Neuron (in vitro differentiated cells): ENCODE results near the gene RUBCNL.

Experiments
- H2AFZ ChIP-seq: one replicate; pipeline ENCODE4 v1.6.1; 2013; ENCODE audit warnings: low read depth, mild to moderate bottlenecking, inconsistent platforms, low read length, moderate library complexity
- H3K27me3 ChIP-seq: one replicate; pipeline ENCODE4 v1.6.1; 2013; ENCODE audit warnings: low read length; ENCODE audit not compliant: insufficient read depth
- H3K36me3 ChIP-seq: one replicate; pipeline ENCODE4 v1.6.1; 2013; ENCODE audit warnings: low read length; ENCODE audit not compliant: insufficient read depth
- H3K4me1 ChIP-seq: one replicate; pipeline ENCODE4 v1.6.1; 2013; ENCODE audit warnings: low read length; ENCODE audit not compliant: insufficient read depth
- H3K4me3 ChIP-seq: 2 replicates; pipeline ENCODE4 v1.5.1; 2013; ENCODE audit warnings: mild to moderate bottlenecking, low read length, moderate library complexity
- H3K9me3 ChIP-seq: one replicate; pipeline ENCODE4 v1.6.1; 2013; ENCODE audit warnings: low read length

RUBCNL gene

GRCh38 chr13:46324976-46325375 is 62.1 kb downstream of the RUBCNL start:
- no peaks in the 10 kb centered on the region for H3K9me3 ChIP-seq
- H3K36me3 ChIP-seq: no peaks in the 10 kb centered on the region
- H3K27me3 ChIP-seq: peaks cover 8% of the 10 kb centered on the region
- H3K4me1 ChIP-seq: no peaks in the 10 kb centered on the region
- H3K4me3 ChIP-seq: no peak overlapping the region
- no peak overlapping the region for H2AFZ ChIP-seq

- H3K4me1 ChIP-seq: no peaks in the 10 kb centered on the region
- no peak overlapping the region for H3K4me3 ChIP-seq
- H3K27me3 ChIP-seq: peaks cover 2% of the 10 kb centered on the region
- H3K36me3 ChIP-seq: no peaks in the 10 kb centered on the region
- no peak overlapping the region for H2AFZ ChIP-seq
- no peaks in the 10 kb centered on the region for H3K9me3 ChIP-seq
Measured at GRCh38 chr13:46321494-46322225, 65.4 kb downstream of the RUBCNL start.

GRCh38 chr13:46320821-46321220 is 66.2 kb downstream of the RUBCNL start:
- Histone ChIP-seq H3K4me3 (no peak overlapping the region), H3K36me3 (no peaks in the 10 kb centered on the region), H3K4me1 (no peaks in the 10 kb centered on the region), H2AFZ (no peak overlapping the region), H3K9me3 (no peaks in the 10 kb centered on the region), H3K27me3 (peaks cover 2% of the 10 kb centered on the region)

GRCh38 chr13:46320406-46320805 is 66.6 kb downstream of the RUBCNL start:
- no peaks in the 10 kb centered on the region for H3K4me1 ChIP-seq
- no peak overlapping the region for H3K4me3 ChIP-seq
- no peaks in the 10 kb centered on the region for H3K9me3 ChIP-seq
- H2AFZ ChIP-seq: no peak overlapping the region
- peaks cover 2% of the 10 kb centered on the region for H3K27me3 ChIP-seq
- H3K36me3 ChIP-seq: no peaks in the 10 kb centered on the region

- Histone ChIP-seq H3K36me3 (no peaks in the 10 kb centered on the region), H3K27me3 (peaks cover 2% of the 10 kb centered on the region)
Measured at GRCh38 chr13:46318986-46319385, 68.1 kb downstream of the RUBCNL start.

GRCh38 chr13:46317120-46317519 is 69.9 kb downstream of the RUBCNL start:
- Histone ChIP-seq H3K4me3 (no peak overlapping the region), H3K27me3 (peaks cover 2% of the 10 kb centered on the region), H3K4me1 (no peaks in the 10 kb centered on the region), H3K36me3 (no peaks in the 10 kb centered on the region), H3K9me3 (no peaks in the 10 kb centered on the region), H2AFZ (no peak overlapping the region)

More at GRCh38 chr13:46318986-46319385, 68.1 kb downstream of the RUBCNL start:
- H3K4me3 ChIP-seq: no peak overlapping the region
- H3K4me1 ChIP-seq: no peaks in the 10 kb centered on the region
- no peak overlapping the region for H2AFZ ChIP-seq
- no peaks in the 10 kb centered on the region for H3K9me3 ChIP-seq

GRCh38 chr13:46315491-46316075 is 71.5 kb downstream of the RUBCNL start:
- Histone ChIP-seq H3K4me3 (no peak overlapping the region), H3K27me3 (peaks cover 2% of the 10 kb centered on the region), H2AFZ (no peak overlapping the region), H3K36me3 (no peaks in the 10 kb centered on the region), H3K9me3 (no peaks in the 10 kb centered on the region), H3K4me1 (no peaks in the 10 kb centered on the region)

- no peak overlapping the region for H2AFZ ChIP-seq
- no peaks in the 10 kb centered on the region for H3K4me1 ChIP-seq
- no peaks in the 10 kb centered on the region for H3K27me3 ChIP-seq
- no peaks in the 10 kb centered on the region for H3K9me3 ChIP-seq
- H3K36me3 ChIP-seq: no peaks in the 10 kb centered on the region
- no peak overlapping the region for H3K4me3 ChIP-seq
Measured at GRCh38 chr13:46315036-46315435, 72.0 kb downstream of the RUBCNL start.

GRCh38 chr13:46314587-46314986 is 72.5 kb downstream of the RUBCNL start:
- H3K27me3 ChIP-seq: no peaks in the 10 kb centered on the region
- H2AFZ ChIP-seq: no peak overlapping the region
- H3K4me3 ChIP-seq: no peak overlapping the region
- no peaks in the 10 kb centered on the region for H3K36me3 ChIP-seq
- H3K4me1 ChIP-seq: no peaks in the 10 kb centered on the region
- no peaks in the 10 kb centered on the region for H3K9me3 ChIP-seq

GRCh38 chr13:46313432-46314257 is 73.4 kb downstream of the RUBCNL start:
- H3K36me3 ChIP-seq: no peaks in the 10 kb centered on the region
- no peaks in the 10 kb centered on the region for H3K4me1 ChIP-seq
- H3K27me3 ChIP-seq: no peaks in the 10 kb centered on the region
- H2AFZ ChIP-seq: no peak overlapping the region
- no peak overlapping the region for H3K4me3 ChIP-seq
- H3K9me3 ChIP-seq: no peaks in the 10 kb centered on the region

GRCh38 chr13:46313024-46313423 is 74.0 kb downstream of the RUBCNL start:
- H3K4me3 ChIP-seq: no peak overlapping the region
- no peaks in the 10 kb centered on the region for H3K36me3 ChIP-seq
- H3K27me3 ChIP-seq: no peaks in the 10 kb centered on the region
- H3K9me3 ChIP-seq: no peaks in the 10 kb centered on the region
- no peaks in the 10 kb centered on the region for H3K4me1 ChIP-seq
- H2AFZ ChIP-seq: no peak overlapping the region

- Histone ChIP-seq H3K4me1 (no peaks in the 10 kb centered on the region), H3K27me3 (no peaks in the 10 kb centered on the region), H3K36me3 (no peaks in the 10 kb centered on the region), H3K4me3 (no peak overlapping the region), H2AFZ (no peak overlapping the region), H3K9me3 (no peaks in the 10 kb centered on the region)
Measured at GRCh38 chr13:46311217-46311616, 75.8 kb downstream of the RUBCNL start.

GRCh38 chr13:46310066-46310465 is 77.0 kb downstream of the RUBCNL start:
- no peaks in the 10 kb centered on the region for H3K27me3 ChIP-seq
- no peak overlapping the region for H2AFZ ChIP-seq
- no peaks in the 10 kb centered on the region for H3K36me3 ChIP-seq
- no peak overlapping the region for H3K4me3 ChIP-seq
- no peaks in the 10 kb centered on the region for H3K4me1 ChIP-seq
- H3K9me3 ChIP-seq: no peaks in the 10 kb centered on the region
